HUDEP-2 (cell line): ENCODE data around the gene PPP2R2C.

ENCODE experiments used
- DNase-seq, 76 experiments: peaks; one replicate each; lab custom pipeline; 2025; ENCODE audit not compliant: unreplicated experiment in 76 of 76; lab: John Stamatoyannopoulos, UW

Gene PPP2R2C

DNA sequence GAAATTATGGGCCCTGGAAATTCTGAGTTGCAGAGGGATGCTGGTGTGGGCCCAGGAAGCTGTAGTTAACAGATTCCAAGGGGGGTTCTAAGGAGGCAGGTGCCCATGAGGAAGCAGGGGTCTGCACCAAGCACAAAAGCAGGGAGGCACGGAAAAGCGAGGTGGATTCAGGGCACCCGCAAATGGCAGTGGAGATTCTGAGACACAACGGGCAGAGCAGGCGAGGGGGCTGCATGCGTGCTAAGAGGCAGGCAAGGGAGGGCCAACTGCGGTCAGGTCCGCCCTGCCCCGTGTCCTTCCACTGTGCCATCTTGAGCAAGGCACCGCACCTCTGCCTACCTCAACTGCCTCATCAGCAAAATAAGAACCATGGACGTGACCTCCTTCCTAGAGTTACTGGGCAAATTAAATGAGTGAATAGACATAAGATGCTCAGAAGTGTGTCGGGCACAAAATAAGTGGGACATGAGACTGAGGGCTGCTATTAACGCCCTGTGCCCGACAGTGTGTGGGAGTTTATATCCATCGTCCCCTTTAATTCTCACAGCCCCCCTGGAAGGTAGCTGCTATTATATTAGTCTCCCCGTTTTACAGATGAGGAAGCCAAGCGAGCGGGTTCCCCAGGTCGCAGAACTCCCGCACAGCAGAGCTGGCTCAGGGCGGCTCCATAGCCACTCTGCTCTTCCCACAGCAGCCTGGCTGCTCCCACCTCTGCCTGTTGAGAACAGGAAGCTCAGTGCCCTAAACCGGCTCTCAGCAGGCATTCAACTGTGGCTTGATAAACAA, 67.6 kb downstream of the PPP2R2C start:
- no peak for DNase-seq

DNA sequence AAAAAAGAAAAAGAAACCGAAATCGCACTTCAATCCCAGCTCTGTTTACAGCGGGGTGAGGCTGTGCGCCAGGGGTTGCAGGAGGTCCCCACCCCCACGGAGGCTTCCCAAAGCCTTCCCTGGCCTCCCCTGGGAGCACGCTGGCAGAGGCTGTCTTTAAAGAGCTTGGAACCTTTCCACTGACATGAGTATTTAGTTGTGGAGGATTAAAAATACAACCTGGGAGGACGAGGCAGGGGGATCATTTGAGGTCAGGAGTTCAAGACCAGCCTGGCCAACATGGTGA, 69.1 kb downstream of the PPP2R2C start:
- DNase-seq, result no peak

DNA sequence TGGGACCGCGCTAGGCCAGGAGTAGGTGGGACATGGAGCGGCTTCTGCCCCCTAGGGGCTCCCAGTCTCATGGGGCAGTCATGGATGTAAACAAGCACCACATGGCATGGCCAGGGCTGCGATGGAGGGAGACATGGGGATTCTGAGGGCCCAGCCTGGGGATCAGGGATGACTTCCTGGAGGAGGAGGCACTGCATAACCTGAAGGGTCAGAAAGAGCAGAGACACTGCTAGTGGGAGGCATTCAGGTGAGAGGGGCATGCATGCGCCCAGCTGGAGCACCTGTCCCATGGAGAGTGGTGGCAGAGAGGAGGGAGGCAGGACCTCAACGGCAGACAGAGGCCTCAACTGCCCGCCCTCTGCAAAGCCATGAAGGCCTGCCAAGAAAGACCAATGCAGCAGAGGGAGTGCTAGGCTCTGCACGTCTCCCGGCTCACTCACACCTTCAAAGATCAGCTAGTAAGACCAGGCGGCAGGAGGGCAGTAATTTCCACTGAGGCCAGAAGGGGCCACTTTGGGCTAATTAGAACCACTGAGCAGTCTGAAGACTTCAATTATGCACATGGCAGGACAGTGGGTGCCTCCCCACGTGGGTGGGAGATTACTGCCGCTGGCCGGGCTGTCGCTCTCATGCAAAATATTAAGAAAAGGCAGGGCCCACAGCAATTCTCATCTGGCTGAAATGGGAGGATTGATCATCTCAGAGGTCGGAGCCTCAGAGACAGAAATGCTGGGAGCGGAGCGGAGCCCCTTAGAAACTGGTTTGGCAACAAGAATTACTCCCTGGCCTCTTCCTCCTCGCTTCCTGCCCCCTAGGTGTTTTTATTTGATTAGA, 69.6 kb downstream of the PPP2R2C start:
- no peak for DNase-seq

DNA sequence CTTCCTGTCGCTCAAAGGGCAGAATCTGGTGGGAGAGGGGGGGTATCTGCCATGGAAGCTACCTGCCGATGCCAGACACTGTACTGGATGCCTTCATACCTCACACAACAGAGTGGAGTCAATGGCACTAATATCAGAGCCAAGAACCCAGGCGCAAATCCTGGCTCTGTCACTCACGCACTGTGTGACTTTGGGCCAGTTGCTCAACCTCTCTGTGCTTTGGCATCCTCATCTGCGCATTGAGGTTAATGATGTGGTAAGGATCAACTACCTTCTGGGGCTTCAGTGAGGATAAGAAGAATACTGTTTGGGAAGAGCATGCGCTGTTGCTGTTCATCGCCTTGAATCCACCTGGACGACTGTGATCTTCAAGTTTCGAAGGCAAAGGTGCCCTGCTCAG, 70.6 kb downstream of the PPP2R2C start:
- no peak for DNase-seq

DNA sequence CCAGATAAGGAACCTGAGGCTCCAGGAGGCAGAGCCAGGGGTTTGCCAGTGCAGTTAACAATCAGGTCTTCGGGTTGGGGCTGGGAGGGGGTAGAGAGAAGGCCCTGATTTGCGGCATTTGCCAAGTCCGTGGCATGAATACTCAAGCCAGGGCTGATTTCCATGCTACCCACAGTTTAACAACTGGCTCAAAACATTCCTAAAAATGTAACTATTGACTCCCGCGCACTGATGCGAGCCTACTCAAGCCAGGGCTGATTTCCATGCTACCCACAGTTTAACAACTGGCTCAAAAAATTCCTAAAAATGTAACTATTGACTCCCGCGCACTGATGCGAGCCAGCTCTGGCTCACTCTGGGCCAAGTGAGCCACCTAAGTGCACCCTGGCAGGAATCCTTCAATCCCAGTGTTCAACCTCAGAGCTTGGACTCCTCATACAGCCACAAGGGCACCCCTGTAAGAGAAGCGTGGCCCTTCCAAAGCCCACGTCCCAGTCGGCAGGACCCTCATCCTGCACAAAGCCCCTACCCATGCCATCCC, 75.6 kb downstream of the PPP2R2C start:
- DNase-seq, result no peak

DNA sequence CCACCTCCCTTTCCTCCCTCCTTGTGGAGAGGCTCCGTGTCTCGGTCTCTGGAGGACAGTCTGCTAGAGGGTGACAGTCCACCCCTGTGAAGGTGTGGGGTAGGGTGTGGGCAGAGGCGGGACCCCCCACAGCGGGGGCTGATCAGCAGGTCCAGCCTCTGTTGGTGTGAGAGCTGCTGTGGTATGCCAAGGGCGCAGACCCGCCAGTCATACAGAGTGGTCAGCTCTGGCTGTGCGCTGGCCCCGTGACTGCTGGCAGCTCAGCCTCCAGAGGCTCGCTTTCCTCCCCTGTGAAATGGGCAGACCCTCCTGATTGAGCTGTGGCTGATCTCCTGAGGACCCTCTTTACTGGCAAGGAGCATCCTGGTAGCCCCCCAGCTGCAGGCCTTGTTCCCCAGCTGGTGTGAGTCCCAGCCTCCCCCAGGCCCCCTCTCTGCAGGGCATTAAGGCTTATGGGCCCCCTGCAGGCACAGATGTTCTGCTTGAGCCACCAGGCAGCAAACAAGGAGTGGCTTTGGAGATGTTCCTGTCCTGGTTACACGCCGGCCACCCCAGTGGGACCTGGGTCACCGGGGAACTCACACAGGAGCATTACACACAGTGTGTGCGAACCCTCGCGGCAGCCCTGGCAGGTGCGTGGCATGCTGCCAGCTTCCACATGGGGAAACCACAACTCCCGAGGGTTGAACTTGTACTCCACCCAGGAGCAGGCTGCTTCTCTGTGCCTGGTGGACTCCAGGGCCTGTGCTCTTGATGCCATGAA, 76.8 kb downstream of the PPP2R2C start:
- DNase-seq, result no peak

DNA sequence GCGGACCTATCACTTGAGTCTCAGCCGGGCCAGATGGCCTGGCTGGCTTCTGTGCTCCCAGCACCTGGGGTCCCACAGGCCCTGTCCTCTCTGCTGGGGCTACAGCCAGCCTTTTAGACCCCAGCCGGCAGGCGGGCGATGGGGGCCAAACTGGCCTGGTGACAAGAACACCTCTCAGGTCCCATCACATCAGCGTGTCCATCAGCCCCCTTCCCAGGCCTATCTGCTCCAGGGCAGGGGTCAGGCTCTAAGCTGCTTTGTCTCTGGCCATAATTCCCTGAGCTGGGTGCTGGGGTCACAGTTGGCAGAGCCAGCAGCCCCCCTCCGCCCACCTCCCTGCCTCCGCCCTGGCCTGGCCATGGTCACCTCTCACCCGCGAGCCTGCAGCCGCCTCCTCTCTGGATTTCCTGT, 77.7 kb downstream of the PPP2R2C start:
- DNase-seq, result no peak

DNA sequence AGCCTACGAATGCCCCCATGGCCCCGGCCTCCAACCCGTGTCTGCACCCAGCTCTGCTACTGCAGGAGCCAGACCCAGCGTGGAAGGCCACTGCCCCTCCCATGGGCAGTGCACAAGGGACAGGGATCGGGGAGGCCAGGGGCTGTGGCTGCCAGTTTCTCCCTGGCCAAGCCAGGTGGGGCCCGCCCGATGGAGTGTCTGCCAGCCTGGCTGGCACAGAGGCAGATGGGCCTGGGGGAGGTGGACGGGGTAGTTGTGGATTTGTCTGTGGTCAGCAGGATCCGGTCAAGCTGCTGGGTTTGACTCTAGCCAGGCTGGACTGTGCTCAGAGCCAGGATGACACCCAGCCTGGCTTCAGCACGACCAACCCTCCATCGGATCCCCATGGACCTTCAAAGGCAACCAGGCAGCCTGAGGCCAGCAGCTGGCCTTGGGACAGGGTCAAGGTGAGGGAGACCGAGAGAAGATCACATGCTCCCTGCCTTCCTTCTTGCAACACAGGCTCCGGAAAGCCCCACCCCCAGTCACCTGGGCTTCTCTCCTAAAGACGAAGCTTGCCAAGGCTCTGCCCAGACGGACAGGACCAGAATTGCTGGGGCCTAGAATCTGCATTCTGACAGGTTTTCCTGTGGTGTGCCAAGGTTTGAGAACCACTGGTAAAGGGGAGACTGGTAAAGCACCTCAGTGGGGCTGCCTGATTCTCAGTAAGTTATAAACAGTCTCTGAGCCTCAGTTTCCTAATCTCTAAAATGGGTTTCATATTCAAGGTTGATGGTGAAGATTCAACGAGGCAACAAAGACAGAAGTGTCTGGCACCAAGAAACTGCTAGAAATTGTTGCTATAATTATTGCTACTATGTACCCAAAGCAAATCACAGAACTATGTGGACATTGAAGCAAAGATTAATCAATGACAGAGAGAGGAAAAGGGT, 78.6 kb downstream of the PPP2R2C start:
- no peak for DNase-seq

DNA sequence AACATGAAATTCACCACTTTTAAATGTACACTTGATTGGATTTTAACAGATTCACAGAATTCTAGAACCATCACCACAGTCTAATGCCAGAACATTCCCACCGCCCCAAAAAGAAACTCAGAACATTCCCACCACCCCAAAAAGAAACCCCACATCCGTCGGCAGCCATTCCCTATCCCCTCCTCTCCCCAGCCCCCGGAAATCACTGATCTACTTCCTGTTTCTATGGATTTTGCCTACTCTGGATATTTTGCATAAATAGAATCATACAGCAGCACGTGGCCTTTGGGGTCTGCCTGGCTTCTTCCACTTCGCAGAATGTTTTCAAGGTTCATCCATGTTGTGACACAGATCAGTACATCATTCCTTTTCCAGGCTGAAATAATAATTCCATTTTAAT, 79.3 kb downstream of the PPP2R2C start:
- no peak for DNase-seq

DNA sequence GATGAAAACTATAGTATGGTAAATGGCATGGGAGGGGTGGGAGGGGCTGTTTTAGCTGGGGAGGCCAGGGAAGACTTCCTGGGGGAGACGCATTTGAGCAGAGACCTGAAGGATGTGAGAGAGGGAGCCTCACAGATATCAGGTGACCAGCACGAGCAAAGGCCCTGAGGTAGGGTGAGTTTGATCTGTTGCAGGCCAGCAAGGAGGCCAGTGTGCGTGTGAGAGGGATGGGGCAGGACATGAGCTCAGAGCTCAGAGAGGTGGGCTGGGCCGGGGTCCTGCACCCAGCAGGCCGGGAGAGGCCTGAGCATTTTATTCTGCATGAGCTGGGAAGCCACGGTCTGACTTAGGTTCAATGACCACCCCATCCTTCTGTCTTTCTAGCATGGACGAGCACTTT, 80.0 kb downstream of the PPP2R2C start:
- DNase-seq, result no peak

DNA sequence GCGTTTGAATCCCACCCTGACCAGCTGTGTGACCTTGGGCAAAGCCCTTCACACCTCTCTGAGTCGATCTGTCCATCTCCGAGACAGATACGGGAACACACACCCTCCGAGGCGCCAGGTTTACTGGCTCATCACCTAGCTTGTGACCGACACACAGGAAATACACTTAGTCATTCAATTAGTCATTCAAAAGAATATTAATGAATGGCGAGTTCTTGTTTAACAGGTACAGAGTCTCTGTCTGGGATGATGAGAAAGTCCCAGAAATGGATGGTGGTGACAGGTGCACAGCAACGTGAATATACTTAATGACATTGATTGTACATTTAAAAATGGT, 80.6 kb downstream of the PPP2R2C start:
- no peak for DNase-seq

DNA sequence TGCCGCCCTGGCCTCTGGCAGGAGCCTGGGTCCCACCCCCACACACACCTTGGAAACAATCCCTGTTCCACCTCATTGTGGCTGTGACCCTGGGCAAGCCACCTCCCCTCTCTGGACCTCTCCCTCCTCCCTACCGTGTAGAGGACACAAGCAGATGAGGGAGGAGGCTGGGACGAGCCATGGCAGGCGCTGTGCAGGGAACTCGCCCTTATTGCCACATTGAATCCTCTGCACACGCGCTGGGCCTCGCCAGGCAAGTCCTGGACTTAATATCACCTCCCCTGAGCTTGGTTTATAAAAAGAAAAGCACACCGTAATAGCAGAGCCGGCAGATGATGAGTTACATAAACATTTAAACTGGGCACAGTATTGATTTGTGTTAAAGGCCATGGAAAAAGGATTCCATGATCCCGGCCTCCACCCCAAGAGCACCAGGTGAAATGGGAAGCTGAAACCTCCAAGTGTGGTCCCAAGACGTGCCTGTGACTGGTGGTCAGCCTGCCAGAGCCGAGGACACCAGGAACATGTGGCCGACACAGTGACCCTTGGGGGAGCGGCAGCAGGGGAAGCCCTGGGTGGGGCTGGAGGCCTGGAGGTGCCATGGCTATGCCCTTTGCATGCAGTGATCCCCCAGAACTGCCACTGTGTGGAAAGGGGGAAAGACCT, 81.1 kb downstream of the PPP2R2C start:
- no peak for DNase-seq

DNA sequence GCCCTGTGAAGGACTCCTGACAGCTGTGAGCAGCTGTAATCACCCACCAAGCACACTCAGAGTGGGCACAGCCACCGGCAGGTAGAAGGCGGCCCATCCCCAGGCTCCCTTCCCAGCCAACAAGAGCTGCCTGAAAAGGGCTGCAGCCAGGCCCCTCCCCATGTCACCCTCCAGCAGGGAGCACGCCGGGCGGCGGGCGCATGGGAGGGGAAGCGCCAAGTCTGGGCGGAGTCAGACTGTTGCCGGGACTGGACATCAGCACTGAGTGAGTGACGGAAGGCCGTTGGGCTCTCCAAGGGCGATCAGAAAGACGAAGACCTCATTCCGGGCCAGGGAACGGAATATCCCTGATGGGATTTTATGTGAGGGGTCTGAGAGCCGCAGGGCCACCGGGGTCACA, 82.1 kb downstream of the PPP2R2C start:
- no peak for DNase-seq

DNA sequence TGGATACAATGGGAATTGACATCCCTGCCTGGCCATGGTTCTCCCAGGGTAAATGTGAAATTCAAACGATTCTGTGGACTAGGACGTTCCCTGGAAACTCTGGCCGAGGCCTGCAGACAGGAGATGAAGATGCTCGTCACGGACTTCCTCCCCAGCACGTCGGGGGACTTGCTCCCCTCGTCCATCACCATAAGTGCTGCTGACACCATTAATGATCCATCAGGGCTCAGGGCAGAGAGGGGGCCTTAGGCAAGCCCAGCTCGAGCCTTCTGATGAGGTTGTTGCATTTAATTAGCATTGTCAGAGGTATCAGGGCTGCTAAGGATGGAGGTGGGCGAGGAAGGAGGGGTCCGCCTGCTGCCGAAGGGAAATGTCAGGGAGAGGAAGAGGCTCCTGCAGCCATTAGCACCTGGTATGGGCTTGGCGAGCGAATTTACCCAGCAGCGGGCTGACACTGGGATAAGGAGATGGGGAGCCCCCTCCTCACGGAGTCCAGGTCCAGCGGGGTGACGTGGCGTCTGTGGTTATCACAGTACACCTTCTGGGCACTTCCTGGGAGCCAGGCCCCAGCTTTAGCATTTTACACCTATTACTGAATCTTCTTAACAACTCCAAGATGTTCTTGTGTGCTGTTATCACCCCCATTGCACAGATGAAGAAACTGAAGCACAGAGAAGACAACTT, 83.1 kb downstream of the PPP2R2C start:
- DNase-seq, result no peak

DNA sequence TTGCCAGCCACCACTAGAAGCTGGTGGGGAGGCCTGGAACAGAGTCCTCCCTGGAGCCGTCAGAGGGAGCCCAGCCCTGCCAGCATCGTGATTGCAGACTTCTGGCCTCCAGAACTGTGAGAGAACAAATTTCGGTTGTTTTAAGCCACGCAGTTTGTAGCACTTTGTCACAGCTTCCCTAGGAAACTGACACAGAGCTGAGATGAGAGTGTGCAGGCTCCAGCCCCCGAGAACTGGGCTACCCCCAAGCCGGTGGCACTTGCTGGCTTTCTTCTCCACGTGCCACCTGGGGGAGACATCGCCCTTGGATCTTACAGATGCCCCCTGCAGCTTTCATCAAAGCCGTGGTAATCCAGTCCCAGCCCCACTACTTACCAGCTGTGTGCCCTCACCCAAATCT, 83.7 kb downstream of the PPP2R2C start:
- DNase-seq, result no peak

DNA sequence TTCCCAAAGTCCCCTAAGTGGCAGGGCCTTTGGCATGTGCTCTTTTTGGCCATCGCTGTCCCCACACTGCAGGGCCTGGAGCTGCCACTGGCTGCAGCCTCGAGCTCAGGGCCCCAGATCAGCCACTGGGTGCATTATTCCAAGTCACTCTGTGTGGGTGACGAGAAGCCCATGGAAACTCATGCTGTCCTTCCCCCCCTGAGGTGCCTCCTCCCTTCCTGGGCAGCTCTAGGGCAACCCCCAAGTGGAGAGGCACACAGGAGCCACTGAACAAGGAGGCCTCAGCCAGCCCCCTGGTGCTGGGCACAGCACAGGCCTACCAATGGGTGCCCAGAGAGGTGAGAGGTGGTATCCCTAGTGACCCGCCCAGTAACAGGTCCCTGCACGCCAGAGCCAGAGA, 84.5 kb downstream of the PPP2R2C start:
- DNase-seq, result no peak

DNA sequence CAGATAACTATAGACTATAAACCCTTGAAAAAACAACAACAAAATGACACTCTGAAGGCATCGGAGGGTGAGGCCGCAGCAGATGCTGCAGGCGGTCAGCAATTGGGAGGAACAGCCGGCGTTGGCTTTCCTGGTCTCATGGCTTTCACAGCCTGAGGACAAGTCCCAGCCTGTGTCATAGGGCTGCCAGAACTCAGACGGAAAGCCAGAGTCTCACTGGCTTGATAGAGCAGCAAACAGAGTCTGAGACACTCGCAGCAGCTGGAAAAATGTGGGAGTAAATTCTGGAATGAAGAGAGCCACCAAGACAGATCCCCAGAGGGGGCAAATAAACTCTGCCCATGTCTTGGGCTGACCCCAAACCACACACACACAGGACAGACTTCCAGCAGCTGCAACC, 86.3 kb downstream of the PPP2R2C start:
- DNase-seq, result no peak

DNA sequence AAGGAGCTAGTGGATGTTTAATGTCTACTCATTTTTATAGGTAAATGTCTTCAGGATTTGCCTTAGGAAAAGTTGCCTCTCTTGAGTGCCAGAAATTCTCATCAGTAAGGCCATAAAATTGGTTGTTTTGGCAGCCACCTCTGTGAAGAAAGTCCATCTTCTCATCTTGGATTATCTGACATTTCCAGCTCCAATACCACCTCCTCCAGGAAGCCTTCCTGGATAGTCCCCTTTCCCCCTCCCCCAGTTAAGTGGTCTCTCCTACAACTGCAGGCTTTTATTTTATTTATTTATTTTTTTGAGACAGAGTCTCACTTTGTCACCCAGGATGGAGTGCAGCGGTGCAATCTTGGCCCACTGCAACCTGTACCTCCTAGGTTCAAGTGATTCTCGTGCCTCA, 87.1 kb downstream of the PPP2R2C start:
- no peak for DNase-seq

DNA sequence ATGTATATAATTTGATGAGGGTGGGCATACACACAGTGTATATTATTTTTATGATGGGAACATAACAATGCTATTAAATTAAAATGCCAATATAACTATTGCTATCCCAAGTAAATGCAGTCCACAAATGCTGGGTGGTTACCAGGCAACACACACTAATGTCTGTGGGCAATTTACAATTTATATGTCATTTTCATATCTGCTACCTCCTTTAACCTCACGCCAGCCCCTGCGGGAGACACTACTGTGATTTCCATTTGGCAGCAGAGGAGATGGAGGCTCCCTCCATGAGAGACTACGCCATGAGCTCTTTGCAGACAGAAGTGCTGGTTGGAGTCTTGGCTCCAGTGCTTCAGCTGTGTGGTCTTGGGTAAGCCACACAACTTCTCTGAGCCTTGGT, 87.9 kb downstream of the PPP2R2C start:
- DNase-seq, result no peak
